Skin of body (tissue), 2 donors: ENCODE data around the gene PLA2G2D. TPM values are rescaled to one million over a fixed set of nuclear protein-coding genes. Genes with fewer than 3 reads are reported as not detected.

Source experiments
- DNase-seq: peaks from one replicate; lab custom pipeline; 2025; lab: John Stamatoyannopoulos, UW
- total RNA-seq: library from RNA; depleted of rRNA; stranded (reverse); fragments of >200 nt; gene quantifications from one replicate; pipeline ENCODE4 v1.2.3, GENCODE V29; 2014

PLA2G2D gene
- total RNA-seq, 1 donor from 2014 or later = not detected

DNA sequence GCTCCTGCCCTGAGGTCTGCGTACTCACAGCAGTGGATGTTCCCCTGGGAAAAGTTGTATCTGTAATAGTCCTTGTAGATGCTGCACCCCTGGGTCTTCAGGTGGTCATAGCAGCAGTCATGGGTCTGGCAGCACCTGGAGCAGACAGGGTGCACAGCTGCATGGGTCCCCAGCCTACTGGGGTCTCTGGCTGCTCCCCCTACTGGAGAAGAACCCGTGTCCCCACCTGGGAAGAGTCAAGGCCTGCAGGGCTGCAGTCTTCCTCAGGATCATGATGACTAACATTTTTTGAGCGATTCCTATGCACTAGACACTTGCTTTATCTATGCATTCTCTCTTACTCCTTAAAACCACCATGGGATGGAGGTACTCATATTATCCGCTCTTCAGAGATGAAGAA is 3.9 kb downstream of the PLA2G2D start:
- DNase-seq = no peak

DNA sequence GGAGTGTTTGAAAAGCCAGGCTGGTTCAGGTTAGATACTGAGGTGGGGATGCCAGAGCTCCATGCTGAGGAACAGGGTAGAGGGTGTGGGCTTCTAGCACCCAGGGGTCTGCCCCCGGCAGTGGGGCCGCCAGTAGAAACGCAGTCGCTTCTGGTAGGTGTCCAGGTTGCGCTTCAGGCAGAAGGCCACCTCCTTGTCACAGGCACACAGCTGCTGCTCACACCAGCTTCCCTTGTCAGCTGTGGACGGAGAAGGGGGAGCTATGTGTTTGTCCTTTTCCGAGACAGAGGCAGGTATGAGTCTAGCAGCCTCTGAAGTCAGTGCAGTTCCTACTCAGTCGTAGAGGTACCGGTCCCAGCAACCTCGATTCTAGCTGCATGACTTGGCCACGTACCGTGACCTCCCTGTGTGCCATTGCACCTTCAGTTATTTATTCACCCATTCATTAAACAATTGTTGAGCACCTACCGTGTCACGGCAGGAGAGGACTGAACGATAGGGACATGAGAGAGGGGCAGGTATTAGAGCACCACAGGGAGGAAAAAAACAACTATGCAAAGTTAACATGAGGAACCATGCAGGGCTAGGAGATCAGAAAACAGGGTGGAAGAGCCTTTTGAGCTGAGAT is 5.2 kb downstream of the PLA2G2D start:
- DNase-seq = no peak

DNA sequence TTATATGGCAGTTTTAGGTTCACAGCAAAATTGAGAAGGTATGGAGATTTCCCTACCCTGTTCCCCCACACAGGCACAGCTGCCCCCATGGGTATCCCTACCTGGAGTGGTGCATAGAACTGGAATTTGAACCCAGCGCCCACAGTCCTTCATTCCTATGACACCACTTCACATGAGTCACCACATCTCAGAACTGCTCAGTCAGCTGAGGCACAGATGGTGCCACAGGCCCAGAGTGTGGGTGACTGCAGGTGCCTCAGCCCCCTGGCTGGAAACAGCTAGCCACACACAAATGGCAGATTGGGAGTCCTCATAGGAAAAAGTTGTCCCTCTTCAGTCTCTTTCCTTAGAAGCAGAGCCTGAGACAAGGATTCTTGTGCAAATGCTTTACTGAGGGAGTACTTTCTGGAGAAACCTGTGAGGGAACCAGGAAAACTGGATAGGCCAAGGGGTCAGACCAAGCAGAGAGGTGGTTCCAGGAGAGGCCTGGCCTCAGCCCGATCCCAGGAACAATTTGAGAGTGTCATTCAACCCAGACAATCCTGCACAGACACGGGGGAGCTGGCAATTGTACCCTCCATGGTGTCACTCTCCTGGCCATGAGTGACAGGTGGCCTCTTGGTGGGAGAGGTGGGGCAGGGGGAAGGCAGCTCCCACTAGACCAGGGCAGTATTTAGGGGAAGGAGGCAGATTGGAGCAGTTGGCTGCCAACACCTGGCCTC is 6.9 kb downstream of the PLA2G2D start:
- no peak for DNase-seq

DNA sequence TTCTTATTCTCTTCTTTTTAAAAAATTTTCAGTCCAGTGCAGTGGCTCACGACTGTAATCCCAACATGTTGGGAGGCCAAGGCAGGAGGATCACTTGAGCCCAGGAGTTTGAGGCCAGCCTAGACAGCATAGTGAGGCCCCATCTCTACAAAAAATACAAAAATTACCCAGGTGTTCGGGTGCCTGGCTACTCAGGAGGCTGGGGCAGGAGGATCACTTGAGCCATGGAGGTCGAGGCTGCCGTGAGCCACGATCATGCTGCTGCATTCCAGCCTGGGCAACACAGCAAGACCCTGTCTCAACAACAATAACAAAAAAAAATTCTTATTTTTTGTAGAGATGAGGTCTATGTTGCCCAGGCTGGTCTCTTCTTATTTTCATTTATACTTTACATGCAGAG is 7.9 kb downstream of the PLA2G2D start:
- no peak for DNase-seq

DNA sequence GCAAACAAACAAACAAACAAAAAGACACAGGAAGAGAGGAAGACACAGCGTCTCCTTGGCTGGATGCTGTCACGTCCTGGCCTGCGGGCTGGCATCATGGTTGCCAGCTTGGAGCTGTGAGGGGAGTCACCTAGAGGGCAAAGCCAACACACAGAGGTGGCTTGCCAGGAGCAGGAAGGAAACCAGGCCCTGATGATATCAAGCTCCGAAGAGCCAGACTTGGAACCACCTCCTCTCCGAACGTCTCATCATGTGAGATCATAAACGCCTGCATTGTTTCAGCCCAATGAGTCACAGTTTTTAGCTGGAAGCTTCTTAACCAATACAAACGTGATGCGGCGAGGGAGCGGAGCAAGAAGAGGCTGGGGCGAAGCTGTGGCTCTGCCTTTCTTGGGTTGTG is 8.7 kb downstream of the PLA2G2D start:
- no peak for DNase-seq

DNA sequence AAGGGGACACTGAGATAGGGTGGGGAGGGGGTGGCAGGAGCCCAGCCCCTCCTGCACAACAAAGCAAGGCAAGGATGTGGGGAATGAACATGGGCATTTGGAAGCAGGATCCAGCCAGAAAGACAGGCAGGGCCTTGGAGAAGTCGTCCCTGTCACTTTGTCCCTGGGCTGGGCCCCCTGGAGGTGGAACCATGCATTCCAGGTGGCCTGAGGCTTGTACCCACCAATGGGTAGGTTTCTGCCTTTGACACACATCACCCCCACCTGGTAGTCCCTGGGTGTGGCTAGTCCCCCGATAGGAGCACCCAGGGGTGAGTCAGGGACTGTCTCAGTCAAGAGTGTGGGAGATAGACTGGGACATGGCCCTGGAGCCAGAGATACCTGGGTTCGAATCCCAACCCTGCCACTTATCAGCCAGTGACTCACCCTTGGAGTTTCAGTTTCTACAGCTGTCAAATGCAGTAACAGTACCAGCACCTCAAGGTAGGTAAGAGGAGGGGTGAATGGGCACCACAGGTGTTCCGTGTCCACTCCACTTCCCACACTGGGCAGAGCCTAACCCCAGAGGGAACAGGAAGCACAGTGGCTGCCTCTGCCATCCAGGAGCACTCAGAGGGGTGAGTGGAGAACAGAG is 10.0 kb downstream of the PLA2G2D start:
- DNase-seq = no peak

DNA sequence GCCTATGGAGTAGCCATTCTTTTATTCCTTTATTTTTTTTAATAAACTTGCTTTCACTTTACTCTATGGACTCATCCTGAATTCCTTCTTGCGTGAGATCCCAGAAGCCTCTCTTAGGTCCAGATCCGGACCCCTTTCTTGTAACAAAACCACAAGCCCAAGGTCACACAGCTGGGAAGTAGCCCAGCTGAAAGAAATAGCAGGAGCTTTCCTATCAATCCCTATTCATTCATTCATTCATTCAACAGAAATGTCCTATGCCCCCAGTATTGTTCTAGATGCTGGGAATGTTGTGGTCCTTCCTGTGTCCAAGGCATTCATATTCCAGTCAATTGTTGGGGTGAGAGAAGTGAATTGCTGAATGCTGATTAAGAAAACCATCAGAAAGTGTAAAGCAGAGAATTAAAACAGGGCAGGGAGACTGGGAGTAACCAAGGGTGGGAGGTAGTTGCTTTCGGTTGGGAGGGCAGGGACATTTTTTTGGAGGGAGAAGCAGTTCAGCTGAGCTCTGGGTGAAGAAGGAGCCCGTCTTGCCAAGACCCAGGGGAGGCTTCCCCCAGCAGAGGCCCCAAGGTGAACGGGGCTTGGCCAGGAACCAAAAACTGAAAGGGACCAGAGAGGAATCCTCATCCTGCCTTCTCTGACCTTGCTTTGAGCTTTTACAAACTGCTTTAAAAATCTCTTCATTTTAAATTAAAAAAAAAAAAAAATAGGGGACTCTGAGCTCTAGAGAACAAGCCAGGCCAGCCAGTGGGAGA is 10.8 kb downstream of the PLA2G2D start:
- DNase-seq = no peak

DNA sequence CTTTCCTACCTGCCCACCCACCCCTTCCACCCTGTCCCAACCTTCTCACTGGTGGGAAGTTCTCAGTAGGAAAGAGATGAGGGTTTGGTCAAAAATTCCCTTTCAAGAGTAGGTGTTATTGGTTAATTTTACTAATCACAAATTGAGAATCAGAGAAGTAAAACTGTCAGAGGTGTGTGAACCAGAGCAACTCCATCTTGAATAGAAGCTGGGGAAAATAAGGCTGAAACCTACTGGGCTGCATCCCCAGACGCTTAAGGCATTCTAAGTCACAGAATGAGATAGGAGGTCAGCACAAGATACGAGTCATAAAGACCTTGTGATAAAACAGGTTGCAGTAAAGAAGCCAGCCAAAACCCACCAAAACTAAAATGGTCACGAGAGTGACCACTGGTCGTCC is 11.5 kb downstream of the PLA2G2D start:
- DNase-seq = no peak

DNA sequence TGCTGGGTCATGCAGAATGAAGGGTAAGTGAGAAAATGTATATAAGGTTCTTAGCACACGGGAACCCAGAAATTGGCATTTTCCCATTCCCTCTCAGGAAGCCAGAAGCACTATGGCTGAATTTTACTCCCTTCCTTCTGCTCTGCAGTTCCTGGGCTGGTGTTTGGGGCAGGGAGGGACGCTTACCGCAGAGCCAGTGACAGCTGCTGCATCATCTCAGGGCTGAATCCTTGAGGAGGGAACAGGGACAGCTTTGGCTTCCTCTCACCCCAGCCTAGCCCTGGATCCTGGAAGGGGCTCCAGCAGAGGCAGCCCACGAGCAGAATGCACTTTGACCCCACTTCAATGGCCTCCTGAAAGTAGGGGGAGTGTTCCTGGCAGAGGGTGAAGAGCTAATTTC is 12.0 kb downstream of the PLA2G2D start:
- DNase-seq = no peak

DNA sequence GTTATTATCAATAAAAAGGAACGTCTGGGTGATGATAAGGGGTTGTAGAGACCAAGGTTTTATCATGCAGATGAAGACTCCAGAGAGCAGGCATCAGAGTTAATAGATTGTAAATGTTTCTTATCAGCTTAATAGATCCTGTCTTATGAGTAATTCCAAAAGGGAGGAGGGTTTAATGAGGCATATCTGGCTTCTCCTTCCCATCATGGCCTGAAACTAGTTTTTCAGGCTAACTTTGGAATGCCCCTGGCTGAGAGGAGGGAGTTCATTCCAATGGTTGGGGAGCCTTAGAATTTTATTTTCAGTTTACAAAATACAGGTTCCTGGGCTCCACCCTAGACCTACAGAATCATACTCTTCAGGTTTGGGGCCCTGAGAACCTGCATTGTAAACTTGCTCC is 13.5 kb downstream of the PLA2G2D start:
- DNase-seq = no peak

DNA sequence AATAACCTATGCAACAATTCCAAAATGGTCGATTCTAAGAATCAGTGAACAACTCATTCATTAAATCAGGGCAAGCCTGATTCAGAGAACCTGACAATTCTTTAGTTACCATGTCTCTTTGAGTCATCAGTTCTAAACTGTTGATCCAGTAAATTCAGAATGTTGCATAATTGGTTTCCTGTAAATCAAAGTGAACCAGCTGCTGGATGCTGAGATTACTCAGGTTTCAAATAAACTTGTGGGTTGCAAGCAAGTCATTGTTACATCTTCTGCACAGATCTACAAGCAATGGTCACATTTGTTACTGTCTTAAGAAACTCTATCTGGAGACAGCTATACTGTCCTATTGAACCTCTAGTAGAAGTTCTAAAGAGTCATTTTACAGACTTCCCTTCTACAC is 16.5 kb downstream of the PLA2G2D start:
- DNase-seq = no peak

DNA sequence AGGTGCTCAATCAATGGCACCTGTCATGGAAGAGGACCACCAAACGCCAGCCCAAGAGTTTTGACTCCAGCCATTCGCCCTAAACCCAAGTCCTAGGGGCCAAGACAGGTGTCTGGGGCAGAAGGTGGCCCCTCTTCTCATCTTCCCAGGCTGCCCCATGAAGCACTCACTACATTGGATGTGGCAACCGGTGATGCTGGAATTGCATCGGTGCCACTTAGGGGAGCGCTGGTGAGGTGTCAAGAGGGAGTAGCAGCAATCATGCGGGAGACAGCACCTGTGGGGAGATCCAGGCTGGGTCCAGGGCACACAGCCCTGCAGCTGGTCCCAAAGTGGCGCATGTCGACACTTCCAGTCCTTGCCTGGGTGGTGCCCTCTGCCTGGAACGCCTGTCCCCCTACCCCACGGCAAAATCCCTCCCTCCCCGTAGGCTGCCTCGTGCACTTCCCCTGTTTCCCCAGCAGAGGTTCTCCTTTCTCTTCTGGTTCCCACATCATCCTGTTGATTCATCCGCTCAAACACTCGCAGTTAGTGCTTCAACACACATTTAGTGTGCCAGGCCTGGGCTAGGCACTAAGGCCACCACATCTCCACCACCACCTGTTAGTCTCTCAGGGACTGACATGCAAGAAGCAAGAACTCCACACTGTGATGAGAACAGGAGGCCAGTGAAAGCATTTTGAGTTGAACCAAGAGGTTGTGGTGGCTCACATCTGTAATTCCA is 18.5 kb downstream of the PLA2G2D start:
- no peak for DNase-seq

DNA sequence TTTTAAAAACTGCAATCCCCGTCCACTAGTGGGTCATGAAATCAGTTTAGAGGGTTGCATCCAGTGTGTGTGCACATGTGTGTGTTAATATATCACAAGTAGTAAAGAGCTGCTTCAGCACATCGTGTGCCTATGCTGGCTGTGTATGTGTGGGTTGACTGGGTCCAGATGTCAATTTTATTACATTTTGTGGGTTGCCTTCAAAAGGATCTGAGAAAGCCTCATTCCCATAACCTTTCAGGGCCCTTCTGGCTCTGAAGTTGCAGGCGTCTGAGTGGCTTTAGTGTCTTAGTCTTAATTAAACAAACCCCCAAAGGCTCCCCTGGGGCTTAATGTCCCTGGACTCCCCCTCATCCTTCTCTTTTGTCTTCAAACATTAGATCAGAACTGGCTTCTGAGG is 19.8 kb downstream of the PLA2G2D start:
- peak; percentile 58 for DNase-seq

DNA sequence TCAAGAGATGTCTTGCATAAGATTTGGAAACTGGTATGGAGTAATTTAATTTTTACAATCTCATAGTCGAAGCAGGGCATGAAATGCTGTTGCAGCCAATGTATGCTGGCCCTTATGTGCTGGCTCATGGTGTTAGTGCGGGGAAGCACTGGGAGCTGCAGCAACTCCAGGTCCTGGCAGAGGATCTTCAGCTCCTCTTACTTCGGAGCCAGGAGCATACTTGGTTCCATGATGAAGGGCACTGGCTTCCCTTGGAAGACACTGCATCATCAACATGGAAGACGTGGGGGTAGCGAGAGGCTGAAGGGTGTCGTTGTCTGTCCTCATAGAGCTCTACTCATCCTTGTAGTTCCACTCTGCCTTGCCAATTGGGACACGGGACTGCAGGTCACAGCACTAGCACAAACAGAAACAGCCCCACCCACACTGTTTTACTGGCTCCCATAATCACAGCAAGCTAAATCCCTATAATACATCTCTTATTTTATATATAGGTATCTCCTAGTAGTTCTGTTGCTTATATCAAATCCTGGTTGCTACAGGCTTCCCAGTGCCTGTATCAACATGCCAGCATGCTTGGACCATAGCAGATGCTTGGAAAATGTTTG is 22.4 kb downstream of the PLA2G2D start:
- no peak for DNase-seq

DNA sequence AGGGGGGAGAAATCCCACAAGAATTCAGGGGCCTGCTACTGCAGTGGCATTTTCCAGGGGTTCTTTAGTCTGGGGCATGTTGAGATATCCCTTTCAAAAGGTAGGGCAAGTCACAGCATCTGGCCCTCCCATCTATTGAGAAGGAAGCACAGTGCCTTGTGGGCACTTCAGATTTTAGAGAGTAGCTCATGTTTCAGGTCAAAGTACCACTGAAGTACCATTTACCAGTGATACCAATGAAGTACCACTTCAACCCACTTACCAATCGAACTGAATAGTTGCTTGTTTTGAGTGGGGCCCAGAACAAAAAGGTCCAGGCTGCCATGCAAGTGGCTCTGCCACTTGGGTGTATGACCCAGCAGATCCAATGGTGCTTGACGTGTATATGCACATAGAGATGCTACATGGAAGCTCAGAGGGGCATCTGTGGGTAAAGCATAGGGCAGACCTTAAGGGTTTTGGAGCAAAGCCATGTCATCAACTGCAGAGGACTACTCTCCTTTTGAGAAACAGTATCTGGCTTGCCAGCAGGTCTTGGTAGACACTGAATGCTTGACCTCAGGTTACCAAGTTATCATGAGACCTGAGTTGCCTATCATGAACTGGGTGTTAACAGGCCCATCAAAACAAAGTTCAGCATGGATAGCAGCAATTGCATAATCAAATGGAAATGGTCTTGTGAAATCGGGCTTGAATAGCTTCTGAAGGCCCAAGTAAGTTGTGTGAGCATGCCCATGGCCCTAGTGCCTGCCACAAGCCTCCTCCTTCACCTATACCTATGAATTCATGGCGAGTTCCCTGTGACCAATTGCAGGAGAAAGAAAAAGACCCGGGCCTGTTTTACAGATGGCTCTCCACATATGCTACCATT is 23.5 kb downstream of the PLA2G2D start:
- DNase-seq = no peak

DNA sequence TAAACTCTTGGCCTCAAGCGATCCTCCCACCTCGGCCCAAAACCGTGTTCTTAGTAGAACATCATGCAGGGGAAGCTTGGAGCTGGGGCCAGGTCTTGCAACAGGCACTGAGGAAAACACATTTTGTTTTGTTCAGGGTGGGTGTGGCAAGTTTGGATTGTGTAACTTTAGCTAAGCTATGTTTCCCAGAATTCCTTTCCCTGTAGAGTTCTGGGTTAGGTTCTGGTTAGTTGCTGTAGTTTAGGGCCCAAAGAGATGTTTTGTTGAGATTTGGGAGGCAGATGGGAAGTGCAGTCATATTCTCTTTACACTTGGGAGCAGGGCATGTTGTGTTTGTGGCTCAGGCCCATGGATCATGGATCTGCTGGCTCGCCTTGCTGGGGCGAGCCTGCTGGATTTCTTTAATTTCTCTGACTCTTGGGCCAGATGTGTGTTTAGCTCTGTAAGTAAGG is 25.4 kb downstream of the PLA2G2D start:
- peak; percentile 87 for DNase-seq

DNA sequence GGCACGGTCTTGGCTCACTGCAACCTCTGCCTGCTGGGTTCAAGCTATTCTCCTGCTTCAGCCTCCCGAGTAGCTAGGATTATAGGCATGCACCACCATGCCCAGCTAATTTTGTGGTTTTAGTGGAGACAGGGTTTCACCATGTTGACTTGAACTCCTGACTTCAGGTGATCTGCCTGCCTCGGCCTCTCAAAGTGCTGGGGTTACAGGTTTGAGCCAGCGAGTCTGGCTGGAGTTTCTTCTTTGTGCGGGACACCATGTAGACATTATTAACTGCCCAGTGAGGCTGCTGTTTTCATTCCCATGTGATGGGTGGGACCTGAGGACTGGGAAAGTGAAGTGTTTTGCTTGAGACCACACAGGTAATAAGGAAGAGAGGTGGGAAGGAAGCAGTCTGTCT is 26.0 kb downstream of the PLA2G2D start:
- no peak for DNase-seq

DNA sequence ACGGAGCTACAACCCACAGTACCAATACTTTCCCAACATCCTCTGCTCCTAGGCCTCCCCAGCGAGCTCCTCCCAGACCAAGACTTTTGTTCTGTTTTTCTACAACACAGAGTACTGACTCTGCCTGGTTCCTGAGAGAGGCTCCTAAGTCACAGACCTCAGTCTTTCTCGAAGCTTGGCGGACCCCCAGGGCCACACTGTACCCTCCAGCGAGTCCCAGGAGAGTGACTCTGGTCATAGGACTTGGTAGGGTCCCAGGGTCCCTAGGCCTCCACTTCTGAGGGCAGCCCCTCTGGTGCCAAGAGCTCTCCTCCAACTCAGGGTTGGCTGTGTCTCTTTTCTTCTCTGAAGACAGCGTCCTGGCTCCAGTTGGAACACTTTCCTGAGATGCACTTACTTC is 28.7 kb downstream of the PLA2G2D start:
- no peak for DNase-seq

DNA sequence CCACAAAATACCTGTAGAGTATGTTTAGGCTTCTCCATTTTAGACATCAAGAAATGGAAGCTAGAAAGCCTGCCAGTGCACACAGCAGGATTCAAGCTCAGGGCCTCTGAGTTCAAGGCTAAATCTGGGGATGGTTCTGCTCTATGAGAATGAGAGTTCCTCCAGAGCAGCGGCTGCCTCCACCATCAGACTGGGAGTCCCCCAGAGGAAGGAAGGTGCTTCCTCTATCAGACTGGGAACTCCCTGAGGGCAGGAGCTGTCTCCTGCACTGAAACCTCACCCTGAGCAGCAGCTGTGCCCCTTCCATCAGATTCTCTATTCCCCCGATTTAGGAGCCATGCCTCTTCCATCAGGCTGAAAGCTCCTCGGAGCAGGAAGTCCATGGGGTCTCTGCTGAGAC is 29.2 kb downstream of the PLA2G2D start:
- no peak for DNase-seq
